NCI-H2196 treated with DMSO at 0.1 percent for 48 hours (cell line): ENCODE results near the gene ANO9.
"Not testable (repeated sequence)": the region's sequence is repeated elsewhere in the genome, so short reads cannot be mapped to it uniquely, and the experiment has no call there.

Source experiments
- DNase-seq: peaks from one replicate; lab custom pipeline; 2025; ENCODE audit not compliant: unreplicated experiment; lab: John Stamatoyannopoulos, UW

The ANO9 gene

DNA sequence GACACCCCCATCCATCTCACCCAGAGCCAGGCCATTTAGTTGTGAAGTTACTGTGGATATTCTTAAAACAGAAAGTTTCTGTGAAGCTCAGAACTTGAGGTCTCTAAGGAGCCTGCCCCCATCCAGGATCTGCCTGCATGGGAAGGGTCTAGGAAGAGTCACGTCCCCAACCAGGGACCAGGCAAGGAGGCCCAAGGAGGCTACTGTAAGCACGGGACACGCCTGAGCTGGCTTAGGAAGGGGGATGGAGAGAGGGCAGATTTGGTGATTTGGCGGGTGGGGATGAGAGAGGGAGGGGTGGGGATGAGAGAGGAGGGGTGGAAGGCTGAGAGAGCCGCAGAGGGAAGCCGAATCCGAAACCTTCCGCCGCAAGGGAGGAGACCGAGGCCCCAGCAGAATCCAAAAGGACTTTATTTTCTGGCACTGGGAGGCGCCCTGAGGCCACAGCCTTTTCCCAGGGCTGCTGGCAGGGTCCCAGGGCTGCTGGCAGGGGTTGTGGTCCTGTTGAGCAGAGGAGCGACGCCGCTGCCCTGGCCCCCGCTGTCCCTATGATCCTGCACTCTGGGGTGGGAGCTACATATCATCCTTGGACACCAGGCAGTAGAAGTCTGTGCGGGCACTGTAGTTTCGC lies 36.4 kb downstream of the ANO9 start:
- no peak for DNase-seq

GRCh38 chr11:404551-405264 lies 37.1 kb downstream of the ANO9 start:
- no peak for DNase-seq

GRCh38 chr11:403761-404431 lies 37.9 kb downstream of the ANO9 start:
- DNase-seq = no peak

DNA sequence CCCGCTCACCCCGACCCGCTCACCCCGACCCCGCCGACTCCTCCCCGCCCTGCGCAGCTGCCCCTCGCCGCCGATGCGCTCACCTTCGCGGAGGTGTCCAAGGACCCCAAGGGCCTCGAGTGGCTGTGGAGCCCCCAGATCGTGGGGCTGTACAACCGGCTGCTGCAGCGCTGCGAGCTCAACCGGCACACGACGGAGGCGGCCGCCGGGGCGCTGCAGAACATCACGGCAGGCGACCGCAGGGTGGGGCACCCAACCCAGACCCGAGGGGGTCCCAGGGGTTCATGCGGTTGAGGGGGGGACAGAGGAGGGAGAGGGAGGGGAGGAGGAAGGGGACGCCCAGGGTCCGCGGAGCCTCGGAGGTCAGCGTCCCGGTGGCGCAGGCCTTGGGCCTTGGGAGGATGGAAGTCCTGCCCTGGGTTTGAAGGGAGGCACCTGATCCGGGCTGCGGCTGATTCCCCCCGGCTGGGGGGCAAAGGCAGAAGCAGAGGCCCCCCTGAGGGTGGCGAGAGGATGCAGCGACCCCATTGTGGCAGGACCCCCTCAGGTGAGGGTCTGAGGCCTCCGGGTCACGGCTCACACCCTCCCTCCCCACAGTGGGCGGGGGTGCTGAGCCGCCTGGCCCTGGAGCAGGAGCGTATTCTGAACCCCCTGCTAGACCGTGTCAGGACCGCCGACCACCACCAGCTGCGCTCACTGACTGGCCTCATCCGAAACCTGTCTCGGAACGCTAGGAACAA lies 38.6 kb downstream of the ANO9 start:
- no peak for DNase-seq

- not testable (repeated sequence) for DNase-seq
These were observed 40.6 kb downstream of the ANO9 start for GRCh38 chr11:401196-401595.

GRCh38 chr11:400241-400689 lies 41.5 kb downstream of the ANO9 start:
- no peak for DNase-seq

GRCh38 chr11:399731-400211 lies 42.0 kb downstream of the ANO9 start:
- DNase-seq = no peak

DNA sequence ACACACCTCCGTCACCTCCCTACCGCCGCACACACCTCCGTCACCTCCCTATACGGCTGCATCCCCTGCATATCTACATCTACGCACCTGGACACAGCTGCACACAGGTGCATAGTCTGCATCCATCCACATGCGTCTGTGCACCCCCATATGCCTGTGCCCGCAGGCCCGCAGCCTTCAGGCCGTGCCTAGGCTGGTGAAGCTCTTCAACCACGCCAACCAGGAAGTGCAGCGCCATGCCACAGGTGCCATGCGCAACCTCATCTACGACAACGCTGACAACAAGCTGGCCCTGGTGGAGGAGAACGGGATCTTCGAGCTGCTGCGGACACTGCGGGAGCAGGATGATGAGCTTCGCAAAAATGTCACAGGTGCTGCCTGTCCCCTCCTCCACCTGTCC lies 43.0 kb downstream of the ANO9 start:
- DNase-seq = no peak

GRCh38 chr11:396948-397548 lies 44.8 kb downstream of the ANO9 start:
- no peak for DNase-seq

- no peak for DNase-seq
These were observed 45.3 kb downstream of the ANO9 start for GRCh38 chr11:396511-396947.

- no peak for DNase-seq
These were observed 45.9 kb downstream of the ANO9 start for GRCh38 chr11:395866-396265.

DNA sequence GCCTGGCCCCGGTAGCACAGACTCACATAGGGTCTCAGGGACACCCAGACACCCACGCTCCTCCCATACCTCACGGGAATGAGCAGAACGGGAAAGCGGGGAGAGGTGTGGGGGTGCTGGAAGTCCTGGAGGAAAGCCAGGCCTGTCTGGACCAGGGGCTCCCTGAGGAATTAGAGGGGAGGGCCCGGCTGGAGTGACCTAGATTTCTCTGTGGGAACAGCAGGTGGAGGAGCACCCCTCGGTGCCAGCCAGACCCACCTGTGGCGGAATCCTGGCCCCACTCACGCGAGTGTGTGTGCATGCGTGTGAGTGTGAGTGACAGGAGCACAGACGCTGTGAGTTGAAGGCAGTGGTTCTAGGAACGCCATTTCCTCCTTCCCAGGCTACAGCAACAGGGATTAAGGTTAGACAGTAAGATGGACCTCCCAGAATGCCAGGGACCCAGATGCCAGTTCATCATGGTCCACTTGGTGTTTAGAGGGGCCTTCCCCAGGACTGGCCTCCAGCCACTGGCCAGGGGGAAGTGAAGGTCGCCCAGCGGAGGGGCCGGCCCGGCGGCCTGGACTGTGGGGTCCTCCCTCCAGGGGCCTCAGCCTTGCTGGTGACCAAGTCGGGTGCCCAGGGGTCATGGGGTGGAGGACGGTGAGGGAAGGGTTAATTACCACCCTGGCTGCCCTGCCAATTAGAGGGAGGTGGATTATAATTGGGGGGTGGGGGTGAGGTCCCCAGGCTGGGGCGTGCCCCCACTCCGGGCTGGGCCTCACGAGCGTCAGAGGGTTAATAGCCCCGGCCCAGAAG lies 46.8 kb downstream of the ANO9 start:
- no peak for DNase-seq

DNA sequence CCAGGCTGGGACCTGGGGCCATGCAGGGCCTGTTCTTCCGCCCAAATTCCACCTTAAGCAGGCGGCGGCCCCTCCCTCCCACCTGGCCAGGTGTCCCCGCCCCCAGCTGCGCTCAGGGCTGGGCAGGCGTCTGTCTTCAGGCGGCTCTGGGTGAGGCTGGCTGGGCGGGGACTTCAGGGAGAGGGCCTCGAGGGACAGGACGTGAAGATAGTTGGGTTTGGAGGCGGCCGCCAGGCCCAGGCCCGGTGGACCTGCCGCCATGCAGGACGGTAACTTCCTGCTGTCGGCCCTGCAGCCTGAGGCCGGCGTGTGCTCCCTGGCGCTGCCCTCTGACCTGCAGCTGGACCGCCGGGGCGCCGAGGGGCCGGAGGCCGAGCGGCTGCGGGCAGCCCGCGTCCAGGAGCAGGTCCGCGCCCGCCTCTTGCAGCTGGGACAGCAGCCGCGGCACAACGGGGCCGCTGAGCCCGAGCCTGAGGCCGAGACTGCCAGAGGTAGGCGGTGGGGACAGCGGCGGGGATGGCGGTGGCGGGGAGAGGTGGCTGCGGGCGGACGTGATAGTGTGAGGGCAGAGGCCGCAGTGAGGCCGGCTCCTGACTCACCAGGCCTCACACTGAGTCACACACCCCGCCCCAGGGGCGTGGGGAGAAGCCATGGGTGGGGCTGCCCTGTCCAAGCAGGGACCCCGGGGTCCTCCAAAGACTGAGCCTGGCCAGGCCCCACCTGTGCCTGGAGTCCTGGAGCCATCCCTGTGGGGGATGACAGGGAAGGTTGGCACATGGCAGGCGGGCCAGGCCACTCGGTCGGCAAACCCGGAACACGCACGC lies 47.6 kb downstream of the ANO9 start, which contains the start of gene PKP3:
Gene PKP3 (plus strand): TSS at position 176 of the 824 bp plus-strand sequence. CDS start 84 bp downstream, at position 260.
- no peak for DNase-seq

DNA sequence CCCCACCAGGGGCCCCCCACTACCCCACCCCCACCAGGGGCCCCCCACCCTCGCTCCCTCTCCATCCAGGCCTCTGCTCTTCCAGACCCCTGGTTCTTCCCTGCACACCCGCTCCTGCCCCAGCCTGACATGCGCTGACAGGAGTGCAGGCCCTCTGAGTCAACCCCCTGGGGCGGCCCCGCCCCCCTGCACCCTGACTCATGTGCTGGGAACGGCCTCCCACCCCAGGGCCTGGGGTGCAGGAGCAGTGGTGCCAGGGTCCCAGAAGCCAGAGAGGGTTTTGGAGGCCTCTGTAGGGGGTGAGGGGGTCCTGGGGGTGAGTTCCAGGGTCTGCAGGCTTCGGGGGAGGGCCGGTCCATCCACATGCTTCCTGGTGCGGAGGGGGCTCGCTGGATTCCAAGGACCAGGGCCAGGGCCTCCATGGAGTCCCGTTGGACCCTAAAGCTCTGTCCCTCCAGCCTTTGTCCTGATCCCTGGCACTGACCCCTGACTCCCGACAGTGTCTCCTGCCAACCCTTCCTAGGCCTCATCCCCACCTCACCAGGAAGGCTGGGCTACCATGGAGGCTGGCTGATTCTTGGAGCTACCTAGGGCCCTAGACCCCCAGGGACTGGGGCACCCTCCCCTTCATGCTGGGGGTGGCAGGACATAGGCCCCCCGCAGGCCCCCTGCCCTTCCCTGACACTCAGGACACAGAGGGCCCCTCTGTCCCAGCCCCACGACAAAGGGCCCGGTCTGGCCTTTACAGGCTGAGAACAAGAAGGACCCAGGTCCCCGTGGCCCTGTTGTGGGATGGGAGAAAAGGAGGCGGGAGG lies 48.4 kb downstream of the ANO9 start:
- no peak for DNase-seq

DNA sequence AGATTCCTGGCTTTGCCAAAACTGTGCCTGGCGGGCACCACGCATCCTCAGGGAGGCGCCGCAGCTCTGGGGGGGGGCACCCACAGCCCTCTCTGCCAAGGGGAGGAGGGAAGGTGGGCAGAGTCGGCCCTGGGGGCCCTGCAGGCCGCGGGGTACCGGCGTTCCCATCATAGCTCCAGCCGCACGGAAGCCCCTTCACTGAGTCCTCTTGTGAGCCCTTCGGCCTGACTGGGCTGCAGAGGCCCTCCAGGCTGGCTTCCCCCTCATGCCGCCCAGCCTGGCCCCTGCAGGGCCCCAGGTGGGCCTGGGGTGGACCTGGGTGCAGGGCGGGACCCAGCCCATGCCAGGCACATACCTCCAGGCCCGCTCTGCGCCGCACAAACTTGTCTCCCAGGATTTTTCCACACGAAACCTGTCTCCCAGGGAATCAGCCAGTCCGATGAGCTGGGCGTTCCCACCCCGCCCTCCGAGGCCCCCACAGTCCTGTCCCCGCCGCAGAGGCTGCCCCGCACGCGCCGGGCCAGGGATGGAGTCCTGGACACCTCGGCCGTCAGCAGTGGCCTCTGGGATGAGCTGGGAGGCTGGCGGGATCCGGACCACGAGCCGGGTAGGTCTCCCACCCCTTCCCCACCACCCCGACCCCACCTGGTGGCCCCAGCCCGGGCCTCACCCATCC lies 49.6 kb downstream of the ANO9 start:
- DNase-seq = no peak

GRCh38 chr11:391117-392017 lies 50.4 kb downstream of the ANO9 start:
- DNase-seq = no peak

DNA sequence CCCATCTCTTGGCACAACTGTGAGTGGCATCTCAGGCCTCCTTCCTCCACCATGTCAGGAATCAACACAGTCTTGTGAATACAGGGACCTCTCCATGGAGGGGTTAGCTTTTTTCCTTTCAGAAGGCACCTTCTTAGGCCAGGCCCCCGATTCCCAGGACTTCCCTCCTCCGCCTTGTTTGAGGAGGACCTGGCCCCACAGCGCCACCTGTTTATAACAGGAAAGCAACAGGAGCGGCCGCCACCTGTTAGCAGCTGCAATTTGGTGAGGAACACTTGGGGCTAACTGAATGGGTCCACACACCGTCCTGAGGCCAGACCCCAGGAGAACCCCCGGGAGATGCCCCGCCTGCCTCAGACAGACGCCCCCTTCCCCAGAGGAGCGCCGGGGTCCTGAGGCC lies 51.6 kb downstream of the ANO9 start:
- DNase-seq = peak; percentile 7
